Posterior cingulate gyrus (tissue), 11 donors: Measurements from ENCODE around the gene CPAMD8.

Experiments
- DNase-seq, 10 donors: peaks; one replicate each; pipeline versions ENCODE4 v3.0.0 to v3.0.0-alpha.2; 2020 to 2021; ENCODE audit warnings: mixed read lengths in 3 of 10
- intact Hi-C: fragments of 100-400 bp; cut with DNase I; formaldehyde crosslinking; loops from one replicate; pipeline ENCODE4 v1.15.1; 2023

The CPAMD8 gene

GRCh38 chr19:16856091-16856490 lies 170.5 kb downstream of the CPAMD8 start:
- no peak for DNase-seq
- intact Hi-C loops, result no loop called here

- intact Hi-C loops, result no loop called here
- no peak for DNase-seq
These were observed 173.5 kb downstream of the CPAMD8 start for GRCh38 chr19:16853066-16853465.

GRCh38 chr19:16851031-16851712 lies 175.4 kb downstream of the CPAMD8 start:
- intact Hi-C loops, result no loop called here
- DNase-seq, result no peak

GRCh38 chr19:16850133-16850532 lies 176.5 kb downstream of the CPAMD8 start:
- DNase-seq, result no peak
- intact Hi-C loops, result no loop called here

GRCh38 chr19:16849168-16849567 lies 177.4 kb downstream of the CPAMD8 start:
- intact Hi-C loops, result no loop called here
- DNase-seq, result no peak

GRCh38 chr19:16847430-16847829 lies 179.2 kb downstream of the CPAMD8 start:
- DNase-seq, result no peak
- intact Hi-C loops, result no loop called here

- intact Hi-C loops, result no loop called here
- DNase-seq, result no peak
These were observed 179.7 kb downstream of the CPAMD8 start for GRCh38 chr19:16846901-16847300.
